Endothelial cell (in vitro differentiated cells): Measurements from ENCODE around the gene PLSCR2. TPM values are rescaled to one million over a fixed set of nuclear protein-coding genes. Genes with fewer than 3 reads are reported as not detected.
"Not testable (repeated sequence)": the region's sequence is repeated elsewhere in the genome, so short reads cannot be mapped to it uniquely, and the experiment has no call there.

ENCODE experiments used
- DNase-seq: peaks from one replicate; pipeline ENCODE4 v3.0.0; 2021; ENCODE audit warnings: low spot score
- H3K27ac Mint-ChIP-seq: one replicate; pipeline ENCODE4 v1.8.0; 2021; ENCODE audit warnings: mixed read lengths, inconsistent platforms; ENCODE audit not compliant: unreplicated experiment
- H3K27me3 Mint-ChIP-seq: one replicate; pipeline ENCODE4 v1.8.0; 2021; ENCODE audit warnings: mild to moderate bottlenecking, moderate library complexity, mixed read lengths, inconsistent platforms; ENCODE audit not compliant: unreplicated experiment
- H3K36me3 Mint-ChIP-seq: one replicate; pipeline ENCODE4 v1.8.0; 2021; ENCODE audit warnings: mild to moderate bottlenecking, low read depth, mixed read lengths, inconsistent platforms; ENCODE audit not compliant: unreplicated experiment
- H3K4me1 Mint-ChIP-seq: one replicate; pipeline ENCODE4 v1.8.0; 2021; ENCODE audit warnings: mild to moderate bottlenecking, mixed read lengths, inconsistent platforms; ENCODE audit not compliant: unreplicated experiment
- H3K4me3 Mint-ChIP-seq: one replicate; pipeline ENCODE4 v1.8.0; 2021; ENCODE audit warnings: mild to moderate bottlenecking, mixed read lengths, inconsistent platforms; ENCODE audit not compliant: unreplicated experiment
- H3K9me3 Mint-ChIP-seq: one replicate; pipeline ENCODE4 v1.8.0; 2021; ENCODE audit warnings: mixed read lengths, inconsistent platforms; ENCODE audit not compliant: unreplicated experiment
- CTCF ChIP-seq: fragments of 200-600 bp; sonication (generic); IDR thresholded peaks from one replicate; pipeline ENCODE4 v1.5.0; 2021; ENCODE audit warnings: antibody characterized with exemption; ENCODE audit not compliant: unreplicated experiment
- total RNA-seq: library from RNA; stranded (reverse); fragmentation: NEBNext Ultra II Directional; extraction: Animal tissue kit (Norgen Biotek cat#: 25700); gene quantifications from one replicate; pipeline ENCODE4 v1.2.1, GENCODE V29; 2021; ENCODE audit not compliant: unreplicated experiment

PLSCR2 gene
- total RNA-seq, 1 donor from 2014 or later: not detected

- Mint-ChIP-seq H3K4me1 (no peaks in the 10 kb centered on the region), H3K9me3 (no peaks in the 10 kb centered on the region), H3K4me3 (no peak overlapping the region), H3K27ac (no peak overlapping the region), H3K27me3 (no peaks in the 10 kb centered on the region), H3K36me3 (no peaks in the 10 kb centered on the region)
- no peak for DNase-seq
- no peak for TF ChIP-seq CTCF
Observed at GRCh38 chr3:146421819-146422759, 47.3 kb downstream of the PLSCR2 start.

DNA sequence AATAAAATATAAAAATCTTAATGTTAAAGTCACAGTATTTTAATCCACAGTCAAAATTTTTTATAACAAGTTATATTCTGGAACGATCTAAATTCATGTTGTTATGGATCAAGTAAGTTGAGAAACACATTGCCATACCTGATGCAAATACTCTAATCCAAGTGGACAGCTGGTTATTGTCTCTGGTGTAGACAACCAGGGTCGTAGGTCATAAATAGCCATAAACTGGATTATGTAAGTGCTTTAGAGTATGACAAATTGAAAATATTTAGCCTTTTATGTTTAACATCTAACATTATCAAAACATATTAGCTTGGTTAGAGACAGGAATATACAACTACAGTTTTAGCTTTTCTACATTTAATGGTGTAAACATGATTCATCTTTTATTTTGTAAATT lies 53.0 kb downstream of the PLSCR2 start:
- Mint-ChIP-seq H3K4me1 (no peaks in the 10 kb centered on the region), H3K27ac (no peak overlapping the region), H3K9me3 (peaks cover 12% of the 10 kb centered on the region), H3K27me3 (peaks cover 2% of the 10 kb centered on the region), H3K36me3 (peaks cover 13% of the 10 kb centered on the region), H3K4me3 (no peak overlapping the region)
- TF ChIP-seq CTCF: no peak
- no peak for DNase-seq

DNA sequence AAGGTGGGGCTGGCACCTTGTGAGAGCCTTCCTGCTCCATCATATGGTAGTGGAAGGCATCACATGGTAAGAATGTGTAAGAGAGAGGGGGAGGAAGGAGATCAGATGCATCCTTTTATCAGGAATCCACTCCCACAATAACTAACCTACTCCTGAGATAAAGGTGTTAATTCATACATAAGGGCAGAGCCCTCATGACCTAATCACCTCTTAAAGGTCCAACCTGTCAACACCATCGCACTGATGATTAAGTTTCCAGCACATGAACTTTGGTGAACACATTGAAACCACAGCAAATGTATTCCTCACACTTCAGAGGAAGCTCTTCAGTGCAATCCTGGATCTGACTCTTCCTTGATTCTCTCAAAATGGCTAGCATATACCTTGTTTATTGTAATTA lies 55.4 kb downstream of the PLSCR2 start:
- H3K36me3 Mint-ChIP-seq: peaks cover 13% of the 10 kb centered on the region
- H3K9me3 Mint-ChIP-seq: peaks cover 12% of the 10 kb centered on the region
- no peak for DNase-seq
- no peak overlapping the region for H3K27ac Mint-ChIP-seq
- peaks cover 5% of the 10 kb centered on the region for H3K27me3 Mint-ChIP-seq
- H3K4me1 Mint-ChIP-seq: no peaks in the 10 kb centered on the region
- no peak for TF ChIP-seq CTCF
- no peak overlapping the region for H3K4me3 Mint-ChIP-seq

GRCh38 chr3:146412711-146413110 lies 56.6 kb downstream of the PLSCR2 start:
- not testable (repeated sequence) for H3K4me3 Mint-ChIP-seq, DNase-seq, H3K27ac Mint-ChIP-seq, H3K4me1 Mint-ChIP-seq, H3K27me3 Mint-ChIP-seq
- Mint-ChIP-seq H3K36me3 (peaks cover 13% of the 10 kb centered on the region), H3K9me3 (peaks cover 12% of the 10 kb centered on the region)

DNA sequence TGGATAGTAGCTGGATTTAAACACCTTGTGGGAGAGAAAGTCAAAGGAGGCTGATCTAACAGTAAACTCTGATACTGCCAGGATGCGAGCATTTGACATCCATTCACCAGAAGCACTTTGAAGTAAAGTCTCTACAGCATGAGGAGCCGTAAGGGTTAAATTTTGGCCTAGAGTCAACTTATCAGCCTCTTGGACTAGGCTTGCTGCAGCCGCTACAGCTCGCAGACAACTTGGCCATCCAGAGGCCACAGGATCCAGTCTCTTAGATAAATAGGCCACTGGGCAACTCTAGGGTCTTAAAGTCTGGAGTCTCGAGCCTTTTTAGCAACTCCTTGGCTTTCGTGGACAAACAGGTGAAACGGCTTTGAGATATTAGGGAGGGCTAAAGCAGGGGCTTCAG lies 61.4 kb downstream of the PLSCR2 start:
- DNase-seq: no peak
- Mint-ChIP-seq H3K27ac (no peak overlapping the region), H3K4me1 (peaks cover 4% of the 10 kb centered on the region), H3K9me3 (peaks cover 10% of the 10 kb centered on the region), H3K36me3 (peaks cover 8% of the 10 kb centered on the region), H3K4me3 (no peak overlapping the region), H3K27me3 (peaks cover 8% of the 10 kb centered on the region)
- TF ChIP-seq CTCF: no peak
